Measurements from ENCODE around the gene NEDD9. TPM values are rescaled to one million over a fixed set of nuclear protein-coding genes. Genes with fewer than 3 reads are reported as not detected.

The NEDD9 gene
- total RNA-seq, 4 donors from 2014 or later: 36.2 to 99.1 (median 70.2) TPM

- H3K27me3 ChIP-seq: no peaks in the 10 kb centered on the region
- no peak overlapping the region for H3K27ac ChIP-seq
- no peak overlapping the region for H3K4me3 ChIP-seq
- no peaks in the 10 kb centered on the region for H3K36me3 ChIP-seq
- TF ChIP-seq CTCF (IDR thresholded peaks at IDR 0.05) (no peak), POLR2A (IDR thresholded peaks at IDR 0.05) (no peak)
- DNase-seq: no peak
- peaks cover 0 to 4% of the 10 kb centered on the region in 2 donors for H3K4me1 ChIP-seq
- no peaks in the 10 kb centered on the region for H3K9me3 ChIP-seq
- intact Hi-C loops (cut with DNase I; ENCODE audit: low total_unique reads): no loop called here
These were observed 41.1 kb upstream of the NEDD9 start for GRCh38 chr6:11273406-11274065.

GRCh38 chr6:11272491-11273192, 40.2 kb upstream of the NEDD9 start:
- no peak for TF ChIP-seq POLR2A (IDR thresholded peaks at IDR 0.05)
- no peak for TF ChIP-seq CTCF (IDR thresholded peaks at IDR 0.05)
- Histone ChIP-seq H3K27ac (no peak overlapping the region), H3K4me3 (no peak overlapping the region), H3K36me3 (no peaks in the 10 kb centered on the region), H3K9me3 (no peaks in the 10 kb centered on the region), H3K4me1 (peaks cover 0 to 4% of the 10 kb centered on the region in 2 donors), H3K27me3 (no peaks in the 10 kb centered on the region)
- DNase-seq: no peak
- intact Hi-C loops (cut with DNase I; ENCODE audit: low total_unique reads): no loop called here

DNA sequence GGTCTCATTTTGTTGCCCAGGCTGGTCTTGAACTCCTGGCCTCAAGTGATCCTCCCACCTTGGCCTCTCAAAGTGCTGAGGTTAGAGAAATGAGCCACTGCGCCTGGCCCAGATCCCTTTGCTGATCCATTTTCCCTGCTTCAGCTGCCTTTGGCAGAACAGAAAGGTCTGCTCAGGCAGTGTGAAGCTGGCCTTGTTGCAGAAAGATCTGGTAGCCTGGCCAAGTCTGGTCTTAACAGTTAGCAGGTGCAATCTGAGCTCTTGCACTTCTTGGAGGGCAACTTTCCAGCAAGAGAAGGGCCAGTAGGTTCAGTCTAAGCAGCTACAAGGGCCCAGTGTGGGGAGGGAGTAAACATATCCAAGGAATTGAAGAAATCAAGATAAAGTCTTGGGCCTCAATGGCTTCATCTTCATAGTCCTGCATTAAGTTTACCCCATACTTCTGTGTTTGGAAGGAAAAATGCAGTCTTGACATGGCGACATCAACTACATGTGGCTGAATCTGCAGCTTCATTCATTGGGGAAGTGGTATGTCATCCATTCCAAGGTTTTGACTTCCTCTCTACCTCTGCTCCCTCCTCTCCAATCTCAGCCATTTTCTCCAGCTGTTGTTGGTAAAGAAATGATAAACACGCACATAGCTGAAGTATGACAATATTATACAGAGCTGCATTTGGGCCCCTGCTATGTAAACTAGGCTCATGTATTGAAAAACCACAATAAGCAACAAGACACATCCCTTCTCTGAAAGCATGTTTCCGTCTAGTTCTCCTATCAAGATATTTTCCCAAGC, 39.0 kb upstream of the NEDD9 start:
- Histone ChIP-seq H3K4me3 (no peak overlapping the region), H3K27ac (peak overlapping the region; percentile 10 to 37), H3K4me1 (peaks cover 0 to 4% of the 10 kb centered on the region in 2 donors), H3K9me3 (no peaks in the 10 kb centered on the region), H3K27me3 (no peaks in the 10 kb centered on the region), H3K36me3 (no peaks in the 10 kb centered on the region)
- intact Hi-C loops (cut with DNase I; ENCODE audit: low total_unique reads): no loop called here
- TF ChIP-seq CTCF (IDR thresholded peaks at IDR 0.05) (no peak), POLR2A (IDR thresholded peaks at IDR 0.05) (no peak)
- peak in 1 of 2 donors; percentile 42 for DNase-seq

DNA sequence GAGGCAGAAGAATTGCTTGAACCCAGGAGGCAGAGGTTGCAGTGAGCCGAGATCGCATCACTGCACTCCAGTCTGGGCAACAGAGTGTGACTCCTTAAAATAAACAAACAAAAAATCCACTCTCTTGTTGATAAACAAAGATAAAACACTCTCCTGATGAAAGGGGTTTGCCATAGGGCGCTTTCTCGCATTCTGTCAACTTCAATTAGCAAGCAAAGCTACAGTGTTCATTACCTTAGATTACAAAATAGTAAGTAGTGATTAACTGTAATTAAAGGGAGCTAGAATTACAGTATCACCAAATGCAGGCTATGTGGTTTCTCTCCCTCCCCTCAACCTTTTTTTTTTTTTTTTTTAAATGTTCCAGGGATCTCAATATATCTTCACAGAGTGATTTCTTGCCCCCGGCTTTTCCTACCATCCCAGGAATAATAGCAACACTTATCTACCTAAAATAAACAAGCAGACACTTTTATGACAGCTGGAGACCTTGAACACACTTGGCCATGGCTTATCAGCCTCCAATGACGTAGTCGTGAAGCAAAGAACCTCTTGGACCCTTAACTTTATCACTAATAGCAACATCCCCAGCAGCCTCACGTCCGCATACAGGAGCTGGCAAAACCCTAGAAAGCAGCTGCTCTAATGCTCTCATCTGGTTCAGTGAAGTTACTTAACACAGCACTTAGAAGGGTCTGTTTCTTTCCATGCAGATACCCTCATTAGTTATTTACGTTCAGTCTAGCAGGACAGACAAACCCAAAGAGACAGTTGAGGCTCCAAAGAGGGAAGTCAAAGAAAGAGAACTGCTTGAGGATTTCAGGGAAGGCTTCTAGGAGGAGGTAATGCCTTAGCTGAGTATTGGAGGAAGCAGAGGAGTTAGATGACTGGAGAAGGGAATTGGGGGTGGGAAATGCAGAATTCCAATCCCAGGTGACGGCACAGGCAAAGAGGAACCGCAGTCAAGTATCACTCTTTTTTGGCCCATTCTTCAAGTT, 37.9 kb upstream of the NEDD9 start:
- Histone ChIP-seq H3K4me1 (peaks cover 0 to 4% of the 10 kb centered on the region in 2 donors), H3K27ac (peak overlapping the region; percentile 10 to 37), H3K27me3 (no peaks in the 10 kb centered on the region), H3K36me3 (no peaks in the 10 kb centered on the region), H3K4me3 (no peak overlapping the region), H3K9me3 (no peaks in the 10 kb centered on the region)
- DNase-seq: peak in 1 of 2 donors; percentile 63
- no peak for TF ChIP-seq CTCF (IDR thresholded peaks at IDR 0.05)
- TF ChIP-seq POLR2A (IDR thresholded peaks at IDR 0.05): no peak
- intact Hi-C loops (cut with DNase I; ENCODE audit: low total_unique reads): no loop called here

All from uterus (tissue), 4 donors.